ENCODE results near the gene BNC2.

- TF ChIP-seq GABPB1 (CRISPR knock-in tag; IDR thresholded peaks at IDR 0.05) = no peak
- no peak for TF ChIP-seq CBX5 (CRISPR knock-in tag; IDR thresholded peaks at IDR 0.05; ENCODE audit: borderline replicate concordance)
- no peak for TF ChIP-seq TAF1 (CRISPR knock-in tag; IDR thresholded peaks at IDR 0.05)
- TF ChIP-seq SP4 (CRISPR knock-in tag; IDR thresholded peaks at IDR 0.05) = no peak
- TF ChIP-seq ZNF547 (CRISPR knock-in tag; IDR thresholded peaks at IDR 0.05) = no peak
- no peak for TF ChIP-seq RELA (CRISPR knock-in tag; IDR thresholded peaks at IDR 0.05)
- TF ChIP-seq KMT2B (CRISPR knock-in tag; IDR thresholded peaks at IDR 0.05) = no peak
These were observed 165.3 kb downstream of the BNC2 start for GRCh38 chr9:16705111-16705604.
